Cardiac muscle cell (in vitro differentiated cells and primary cell): ENCODE results near the gene PTPN9. TPM values are rescaled to one million over a fixed set of nuclear protein-coding genes. Genes with fewer than 3 reads are reported as not detected.
"Not testable (repeated sequence)": the region's sequence is repeated elsewhere in the genome, so short reads cannot be mapped to it uniquely, and the experiment has no call there.

Source experiments
- DNase-seq, 2 donors: peaks; one replicate each; pipeline versions ENCODE4 v3.0.0 to v3.0.0-alpha.2; 2010 to 2017; ENCODE audit warnings: low read depth in 1 of 2, low spot score in 1 of 2
- H3K27ac ChIP-seq: fragments of 200-600 bp; sonication (generic); 2 replicates; pipeline ENCODE4 v1.5.1; 2016
- H3K27me3 ChIP-seq: fragments of 200-600 bp; sonication (generic); 2 replicates; pipeline ENCODE4 v1.6.0; 2016; ENCODE audit warnings: control low read depth
- H3K36me3 ChIP-seq: fragments of 200-600 bp; sonication (generic); 2 replicates; pipeline ENCODE4 v1.5.1; 2016; ENCODE audit warnings: control low read depth
- H3K4me1 ChIP-seq: fragments of 200-600 bp; sonication (generic); 2 replicates; pipeline ENCODE4 v1.8.1; 2017; ENCODE audit warnings: low read depth, mild to moderate bottlenecking, mixed run types
- H3K4me3 ChIP-seq: fragments of 200-600 bp; sonication (generic); 2 replicates; pipeline ENCODE4 v1.5.1; 2016; ENCODE audit warnings: mild to moderate bottlenecking
- H3K9me3 ChIP-seq: fragments of 200-600 bp; sonication (generic); 2 replicates; pipeline ENCODE4 v1.5.1; 2017; ENCODE audit warnings: low read depth, mild to moderate bottlenecking, control low read depth
- CTCF ChIP-seq: IDR thresholded peaks from 2 replicates; pipeline ENCODE4 v1.5.1; 2012; ENCODE audit warnings: low read depth, mild to moderate bottlenecking, low read length
- polyA plus RNA-seq: library from polyadenylated mRNA; unstranded; fragments of >200 nt; fragmentation: Nextera tagmentation; extraction: Ambion mirVana; gene quantifications from 2 replicates; pipeline ENCODE4 v1.2.1, GENCODE V29; 2016
- total RNA-seq: library from RNA; depleted of rRNA; stranded (reverse); fragments of >200 nt; gene quantifications from 2 replicates; pipeline ENCODE4 v1.2.3, GENCODE V29; 2016

The PTPN9 gene
- total and polyA plus RNA-seq, 2 experiments from 2014 or later: 24.3 to 29.2 TPM

- H3K4me1 ChIP-seq: no peaks in the 10 kb centered on the region
- H3K27ac ChIP-seq: no peak overlapping the region
- DNase-seq: no peak
- peaks cover 43% of the 10 kb centered on the region for H3K36me3 ChIP-seq
- no peak for TF ChIP-seq CTCF
- H3K9me3 ChIP-seq: no peaks in the 10 kb centered on the region
- H3K27me3 ChIP-seq: no peaks in the 10 kb centered on the region
- H3K4me3 ChIP-seq: no peak overlapping the region
Observed at GRCh38 chr15:75517233-75517632, 61.9 kb downstream of the PTPN9 start.

- no peak overlapping the region for H3K4me3 ChIP-seq
- peak; percentile 74 for TF ChIP-seq CTCF
- peaks cover 32% of the 10 kb centered on the region for H3K36me3 ChIP-seq
- H3K4me1 ChIP-seq: no peaks in the 10 kb centered on the region
- no peaks in the 10 kb centered on the region for H3K9me3 ChIP-seq
- no peaks in the 10 kb centered on the region for H3K27me3 ChIP-seq
- DNase-seq: peak; percentile 32 to 72
- H3K27ac ChIP-seq: no peak overlapping the region
Observed at GRCh38 chr15:75508840-75509532, 70.1 kb downstream of the PTPN9 start.

GRCh38 chr15:75502360-75502759 is 76.8 kb downstream of the PTPN9 start:
- DNase-seq: no peak
- no peaks in the 10 kb centered on the region for H3K9me3 ChIP-seq
- H3K4me1 ChIP-seq: no peaks in the 10 kb centered on the region
- no peaks in the 10 kb centered on the region for H3K27me3 ChIP-seq
- H3K4me3 ChIP-seq: no peak overlapping the region
- no peak overlapping the region for H3K27ac ChIP-seq
- no peak for TF ChIP-seq CTCF
- peaks cover 33% of the 10 kb centered on the region for H3K36me3 ChIP-seq

GRCh38 chr15:75493732-75494131 is 85.4 kb downstream of the PTPN9 start:
- no peak for TF ChIP-seq CTCF
- Histone ChIP-seq H3K4me3 (no peak overlapping the region), H3K27me3 (no peaks in the 10 kb centered on the region), H3K4me1 (no peaks in the 10 kb centered on the region), H3K9me3 (no peaks in the 10 kb centered on the region), H3K36me3 (peaks cover 17% of the 10 kb centered on the region), H3K27ac (no peak overlapping the region)
- DNase-seq: no peak

GRCh38 chr15:75483961-75484360 is 95.2 kb downstream of the PTPN9 start:
- H3K9me3 ChIP-seq: no peaks in the 10 kb centered on the region
- H3K4me1 ChIP-seq: no peaks in the 10 kb centered on the region
- no peaks in the 10 kb centered on the region for H3K27me3 ChIP-seq
- H3K4me3 ChIP-seq: no peak overlapping the region
- H3K27ac ChIP-seq: no peak overlapping the region
- no peak for TF ChIP-seq CTCF
- H3K36me3 ChIP-seq: peaks cover 9% of the 10 kb centered on the region
- DNase-seq: no peak

- not testable (repeated sequence) for H3K9me3 ChIP-seq, H3K4me1 ChIP-seq, H3K27me3 ChIP-seq, DNase-seq, H3K4me3 ChIP-seq, H3K27ac ChIP-seq
- H3K36me3 ChIP-seq: peaks cover 13% of the 10 kb centered on the region
Observed at GRCh38 chr15:75483556-75483955, 95.6 kb downstream of the PTPN9 start.
